GM12872 (cell line): ENCODE results near the gene MILR1.

Experiments used
- TF ChIP-seq, protein P1 (sequence below): IDR thresholded peaks from 3 replicates; pipeline ENCODE4 v1.5.1; 2011; ENCODE audit warnings: low read depth, mild to moderate bottlenecking, low read length, moderate library complexity; ENCODE audit not compliant: insufficient read depth

Gene MILR1

DNA sequence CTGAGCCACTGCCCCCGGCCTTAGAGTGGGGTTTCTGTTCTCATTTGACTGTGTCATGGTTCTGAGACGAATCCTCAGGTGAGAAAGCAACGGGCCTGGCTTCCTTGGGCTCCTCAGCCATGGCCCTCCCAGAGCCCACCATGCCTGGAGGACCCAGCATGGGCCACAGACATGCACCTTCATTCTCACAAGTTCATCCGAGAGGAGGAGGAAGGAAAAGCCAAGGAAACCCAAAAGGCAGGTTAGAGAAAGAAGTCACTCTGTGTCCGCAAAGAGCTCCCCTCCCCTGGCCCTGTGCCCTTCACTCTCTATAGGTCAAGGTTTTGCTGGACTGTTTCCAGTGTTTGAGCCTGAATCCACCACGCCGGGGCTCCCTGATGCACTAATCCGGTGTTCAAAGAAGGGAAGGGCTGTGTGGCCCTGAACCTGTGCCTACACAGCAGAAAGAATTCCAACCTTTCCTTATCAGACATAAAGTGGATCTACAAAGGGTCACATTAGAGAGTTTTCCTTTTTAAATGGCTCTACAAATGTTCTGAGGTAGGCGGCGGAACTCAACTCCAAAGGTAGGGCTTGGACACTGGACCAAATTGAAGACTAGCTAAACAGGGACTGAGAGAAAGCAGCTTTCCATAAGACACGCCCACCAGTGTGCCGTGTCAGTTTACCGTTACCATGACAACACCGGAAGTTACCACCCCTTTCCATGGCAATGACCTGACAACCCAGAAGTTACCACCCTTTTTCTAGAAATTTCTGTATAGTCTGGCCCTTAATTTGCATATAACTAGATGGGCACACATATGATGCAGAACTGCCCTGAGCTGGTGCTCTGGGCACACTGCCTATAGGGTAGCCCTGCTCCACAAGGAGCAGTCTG is 42.4 kb upstream of the MILR1 start:
- TF ChIP-seq, protein P1, sequence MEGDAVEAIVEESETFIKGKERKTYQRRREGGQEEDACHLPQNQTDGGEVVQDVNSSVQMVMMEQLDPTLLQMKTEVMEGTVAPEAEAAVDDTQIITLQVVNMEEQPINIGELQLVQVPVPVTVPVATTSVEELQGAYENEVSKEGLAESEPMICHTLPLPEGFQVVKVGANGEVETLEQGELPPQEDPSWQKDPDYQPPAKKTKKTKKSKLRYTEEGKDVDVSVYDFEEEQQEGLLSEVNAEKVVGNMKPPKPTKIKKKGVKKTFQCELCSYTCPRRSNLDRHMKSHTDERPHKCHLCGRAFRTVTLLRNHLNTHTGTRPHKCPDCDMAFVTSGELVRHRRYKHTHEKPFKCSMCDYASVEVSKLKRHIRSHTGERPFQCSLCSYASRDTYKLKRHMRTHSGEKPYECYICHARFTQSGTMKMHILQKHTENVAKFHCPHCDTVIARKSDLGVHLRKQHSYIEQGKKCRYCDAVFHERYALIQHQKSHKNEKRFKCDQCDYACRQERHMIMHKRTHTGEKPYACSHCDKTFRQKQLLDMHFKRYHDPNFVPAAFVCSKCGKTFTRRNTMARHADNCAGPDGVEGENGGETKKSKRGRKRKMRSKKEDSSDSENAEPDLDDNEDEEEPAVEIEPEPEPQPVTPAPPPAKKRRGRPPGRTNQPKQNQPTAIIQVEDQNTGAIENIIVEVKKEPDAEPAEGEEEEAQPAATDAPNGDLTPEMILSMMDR = no peak

DNA sequence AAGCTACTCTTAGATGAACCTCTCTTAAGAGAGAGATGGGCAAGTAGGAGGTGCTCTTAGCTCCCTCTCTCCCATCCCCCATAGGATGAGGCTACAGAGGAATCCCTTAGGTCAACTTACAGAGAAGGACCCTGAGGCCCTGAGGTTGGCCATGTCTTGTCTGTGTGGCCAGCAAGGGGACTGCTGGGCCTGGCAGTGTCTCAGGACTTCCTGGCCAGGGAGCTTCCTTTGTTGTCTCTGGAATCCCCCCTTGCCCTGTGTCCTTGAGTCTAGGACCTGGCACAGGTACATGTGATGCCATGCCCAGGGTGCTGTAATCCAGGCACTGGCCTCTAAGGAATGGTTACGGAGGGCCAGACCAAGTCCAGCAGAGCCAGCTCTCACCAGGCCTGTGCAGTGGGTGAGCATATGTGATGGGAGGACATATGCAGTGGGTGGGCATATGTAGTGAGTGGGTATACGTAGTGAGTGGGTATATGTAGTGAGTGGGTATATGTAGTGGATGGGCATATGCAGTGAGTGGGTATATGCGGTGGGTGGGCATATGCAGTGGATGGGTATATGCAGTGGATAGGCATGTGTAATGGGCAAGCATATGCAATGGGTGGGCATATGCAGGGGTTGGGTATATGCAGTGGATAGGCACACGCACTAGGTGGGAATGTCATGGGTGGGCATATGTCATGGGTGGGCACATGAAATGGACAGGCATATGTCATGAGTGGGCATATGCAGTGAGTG is 38.0 kb upstream of the MILR1 start:
- TF ChIP-seq, protein P1 = no peak

DNA sequence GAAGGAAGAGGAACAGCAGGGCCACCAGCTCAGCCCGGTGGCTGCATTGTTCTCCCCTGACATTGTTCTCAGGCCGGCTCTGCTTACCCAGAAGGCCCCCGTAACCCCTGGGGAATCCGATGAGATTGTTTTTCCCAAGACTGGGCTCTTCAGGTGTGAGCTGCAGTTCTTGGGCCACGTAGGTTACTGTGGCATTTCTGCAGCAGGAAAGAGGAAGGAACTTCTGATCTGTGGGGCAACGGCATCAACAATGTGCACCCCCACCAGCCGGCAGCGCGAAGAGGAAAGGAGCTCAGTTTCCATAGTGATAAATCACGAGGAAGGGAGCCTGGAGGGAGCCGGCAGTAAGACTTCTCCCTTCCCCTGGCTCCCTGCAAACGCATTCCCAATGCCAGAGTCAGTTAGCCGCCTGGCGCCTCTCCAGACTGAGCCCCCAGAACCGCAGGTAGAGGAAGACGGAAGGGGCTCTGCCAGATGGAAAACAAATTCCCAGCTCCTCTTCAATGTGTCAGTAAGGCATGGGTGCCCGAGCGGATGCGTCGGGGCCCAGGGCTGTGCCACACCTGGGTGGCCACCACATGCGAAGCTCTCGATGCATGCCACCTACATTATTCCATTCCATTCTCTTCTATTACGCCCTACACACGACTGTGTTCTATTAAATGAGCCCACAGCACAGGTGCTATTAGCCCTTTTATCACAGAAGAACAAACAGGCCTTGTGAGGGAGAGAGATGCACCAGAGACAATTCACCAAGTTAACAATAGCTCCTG is 36.7 kb upstream of the MILR1 start:
- TF ChIP-seq, protein P1 = no peak

DNA sequence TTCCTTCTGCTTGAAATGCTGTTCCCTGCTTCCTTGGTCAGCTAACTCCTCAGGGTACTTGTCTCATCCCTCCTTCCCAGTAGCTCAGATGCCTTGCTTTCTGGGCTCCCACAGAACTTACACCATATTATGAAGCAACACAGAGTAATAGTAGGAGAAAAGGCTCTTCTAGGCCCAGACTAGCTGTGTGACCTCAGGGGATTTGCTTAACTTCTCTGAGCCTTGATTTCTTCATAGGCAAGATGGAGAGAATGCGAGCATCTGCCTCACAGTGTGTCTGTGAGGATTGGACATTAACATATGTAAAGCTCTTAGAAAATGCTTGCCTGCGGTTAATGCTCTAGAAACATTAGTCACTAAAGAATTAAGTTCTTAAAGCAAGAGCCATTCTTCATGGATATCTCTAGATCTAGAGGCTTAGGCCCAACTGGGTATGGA is 36.0 kb upstream of the MILR1 start:
- TF ChIP-seq, protein P1 = no peak

DNA sequence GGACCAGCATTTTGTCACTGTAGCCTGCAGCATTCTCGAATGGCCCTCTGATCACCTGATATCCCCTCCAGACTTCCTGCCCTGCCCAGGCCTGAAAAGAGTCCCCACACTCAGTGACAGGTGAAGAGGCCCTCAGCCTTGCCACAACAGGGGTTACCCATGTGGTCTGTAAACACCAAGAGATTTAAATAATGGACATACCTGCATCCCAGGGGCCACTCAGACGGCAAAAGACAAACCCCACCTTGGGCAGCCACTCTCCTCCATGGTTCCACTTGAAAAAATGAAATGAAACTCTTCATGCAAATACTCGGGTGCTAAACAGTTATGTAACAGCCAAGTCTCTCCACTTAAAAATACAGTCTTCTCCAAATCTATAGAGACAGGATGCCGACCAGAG is 35.4 kb upstream of the MILR1 start:
- TF ChIP-seq, protein P1 = no peak

DNA sequence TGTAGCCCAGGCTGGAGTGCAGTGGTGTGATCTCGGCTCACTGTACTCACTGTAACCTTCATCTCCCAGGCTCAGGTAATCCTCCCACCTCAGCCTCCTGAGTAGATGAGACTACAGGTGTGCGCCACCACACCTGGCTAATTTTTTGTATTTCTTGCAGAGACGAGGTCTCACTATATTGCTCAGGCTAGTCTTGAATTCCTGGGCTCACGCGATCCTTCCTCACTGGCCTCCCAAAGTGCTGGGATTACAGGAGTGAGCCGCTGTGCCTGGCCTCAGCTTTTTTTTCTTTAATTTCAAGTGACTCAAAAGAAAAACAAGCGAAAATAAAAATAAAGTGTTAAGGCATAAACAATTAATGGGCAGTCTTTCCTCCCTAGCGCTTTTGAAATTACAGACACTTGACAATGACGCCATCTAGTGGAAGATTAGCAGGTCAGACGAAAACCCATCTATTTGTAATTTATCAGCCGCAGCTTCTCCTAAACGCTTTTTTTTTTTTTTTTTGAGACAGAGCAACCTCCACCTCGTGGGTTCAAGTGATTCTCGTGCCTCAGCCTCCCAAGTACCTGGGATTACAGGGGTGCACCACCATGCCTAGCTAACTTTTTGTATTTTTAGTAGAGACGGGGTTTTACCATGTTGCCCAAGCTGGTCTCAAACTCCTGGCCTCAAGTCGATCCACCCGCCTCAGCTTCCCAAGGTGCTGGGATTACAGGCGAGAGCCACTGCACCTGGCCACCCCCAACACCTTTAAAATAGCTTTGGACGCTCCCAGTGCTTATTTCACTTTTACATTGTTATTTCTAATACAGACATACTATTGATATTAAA is 30.2 kb upstream of the MILR1 start:
- TF ChIP-seq, protein P1 = peak; percentile 65
